ENCODE measurements around the gene SKAP2. TPM values are rescaled to one million over a fixed set of nuclear protein-coding genes. Genes with fewer than 3 reads are reported as not detected.

Gene SKAP2
- total and polyA plus RNA-seq, 2 experiments from 2014 or later, result 2.5 to 4.4 TPM

DNA sequence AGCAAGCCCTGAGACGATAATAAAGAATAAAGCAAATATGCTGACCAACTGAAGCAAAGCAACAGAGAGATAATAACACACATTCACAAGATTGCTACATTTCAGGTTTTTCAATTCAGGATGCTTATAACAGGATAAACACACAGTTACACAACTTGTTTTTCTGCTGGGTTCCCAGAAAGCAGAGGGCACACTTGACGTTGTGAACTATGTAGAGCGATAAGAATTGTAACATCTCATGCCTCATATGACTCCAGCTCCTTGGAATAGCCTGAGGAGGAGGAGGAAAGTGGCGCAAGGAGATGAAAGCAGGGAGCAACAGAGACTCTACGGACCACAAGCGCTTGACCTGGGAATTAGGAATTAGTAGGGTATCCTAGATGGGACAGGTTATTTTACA is 201.7 kb downstream of the SKAP2 start (continued):
- TF ChIP-seq, protein P1, sequence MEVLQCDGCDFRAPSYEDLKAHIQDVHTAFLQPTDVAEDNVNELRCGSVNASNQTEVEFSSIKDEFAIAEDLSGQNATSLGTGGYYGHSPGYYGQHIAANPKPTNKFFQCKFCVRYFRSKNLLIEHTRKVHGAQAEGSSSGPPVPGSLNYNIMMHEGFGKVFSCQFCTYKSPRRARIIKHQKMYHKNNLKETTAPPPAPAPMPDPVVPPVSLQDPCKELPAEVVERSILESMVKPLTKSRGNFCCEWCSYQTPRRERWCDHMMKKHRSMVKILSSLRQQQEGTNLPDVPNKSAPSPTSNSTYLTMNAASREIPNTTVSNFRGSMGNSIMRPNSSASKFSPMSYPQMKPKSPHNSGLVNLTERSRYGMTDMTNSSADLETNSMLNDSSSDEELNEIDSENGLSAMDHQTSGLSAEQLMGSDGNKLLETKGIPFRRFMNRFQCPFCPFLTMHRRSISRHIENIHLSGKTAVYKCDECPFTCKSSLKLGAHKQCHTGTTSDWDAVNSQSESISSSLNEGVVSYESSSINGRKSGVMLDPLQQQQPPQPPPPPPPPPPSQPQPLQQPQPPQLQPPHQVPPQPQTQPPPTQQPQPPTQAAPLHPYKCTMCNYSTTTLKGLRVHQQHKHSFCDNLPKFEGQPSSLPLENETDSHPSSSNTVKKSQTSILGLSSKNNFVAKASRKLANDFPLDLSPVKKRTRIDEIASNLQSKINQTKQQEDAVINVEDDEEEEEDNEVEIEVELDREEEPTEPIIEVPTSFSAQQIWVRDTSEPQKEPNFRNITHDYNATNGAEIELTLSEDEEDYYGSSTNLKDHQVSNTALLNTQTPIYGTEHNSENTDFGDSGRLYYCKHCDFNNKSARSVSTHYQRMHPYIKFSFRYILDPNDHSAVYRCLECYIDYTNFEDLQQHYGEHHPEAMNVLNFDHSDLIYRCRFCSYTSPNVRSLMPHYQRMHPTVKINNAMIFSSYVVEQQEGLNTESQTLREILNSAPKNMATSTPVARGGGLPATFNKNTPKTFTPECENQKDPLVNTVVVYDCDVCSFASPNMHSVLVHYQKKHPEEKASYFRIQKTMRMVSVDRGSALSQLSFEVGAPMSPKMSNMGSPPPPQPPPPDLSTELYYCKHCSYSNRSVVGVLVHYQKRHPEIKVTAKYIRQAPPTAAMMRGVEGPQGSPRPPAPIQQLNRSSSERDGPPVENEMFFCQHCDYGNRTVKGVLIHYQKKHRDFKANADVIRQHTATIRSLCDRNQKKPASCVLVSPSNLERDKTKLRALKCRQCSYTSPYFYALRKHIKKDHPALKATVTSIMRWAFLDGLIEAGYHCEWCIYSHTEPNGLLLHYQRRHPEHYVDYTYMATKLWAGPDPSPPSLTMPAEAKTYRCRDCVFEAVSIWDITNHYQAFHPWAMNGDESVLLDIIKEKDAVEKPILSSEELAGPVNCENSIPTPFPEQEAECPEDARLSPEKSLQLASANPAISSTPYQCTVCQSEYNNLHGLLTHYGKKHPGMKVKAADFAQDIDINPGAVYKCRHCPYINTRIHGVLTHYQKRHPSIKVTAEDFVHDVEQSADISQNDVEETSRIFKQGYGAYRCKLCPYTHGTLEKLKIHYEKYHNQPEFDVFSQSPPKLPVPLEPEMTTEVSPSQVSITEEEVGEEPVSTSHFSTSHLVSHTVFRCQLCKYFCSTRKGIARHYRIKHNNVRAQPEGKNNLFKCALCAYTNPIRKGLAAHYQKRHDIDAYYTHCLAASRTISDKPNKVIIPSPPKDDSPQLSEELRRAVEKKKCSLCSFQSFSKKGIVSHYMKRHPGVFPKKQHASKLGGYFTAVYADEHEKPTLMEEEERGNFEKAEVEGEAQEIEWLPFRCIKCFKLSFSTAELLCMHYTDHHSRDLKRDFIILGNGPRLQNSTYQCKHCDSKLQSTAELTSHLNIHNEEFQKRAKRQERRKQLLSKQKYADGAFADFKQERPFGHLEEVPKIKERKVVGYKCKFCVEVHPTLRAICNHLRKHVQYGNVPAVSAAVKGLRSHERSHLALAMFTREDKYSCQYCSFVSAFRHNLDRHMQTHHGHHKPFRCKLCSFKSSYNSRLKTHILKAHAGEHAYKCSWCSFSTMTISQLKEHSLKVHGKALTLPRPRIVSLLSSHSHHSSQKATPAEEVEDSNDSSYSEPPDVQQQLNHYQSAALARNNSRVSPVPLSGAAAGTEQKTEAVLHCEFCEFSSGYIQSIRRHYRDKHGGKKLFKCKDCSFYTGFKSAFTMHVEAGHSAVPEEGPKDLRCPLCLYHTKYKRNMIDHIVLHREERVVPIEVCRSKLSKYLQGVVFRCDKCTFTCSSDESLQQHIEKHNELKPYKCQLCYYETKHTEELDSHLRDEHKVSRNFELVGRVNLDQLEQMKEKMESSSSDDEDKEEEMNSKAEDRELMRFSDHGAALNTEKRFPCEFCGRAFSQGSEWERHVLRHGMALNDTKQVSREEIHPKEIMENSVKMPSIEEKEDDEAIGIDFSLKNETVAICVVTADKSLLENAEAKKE (CRISPR knock-in tag; IDR thresholded peaks at IDR 0.05), result no peak
- TF ChIP-seq POLR2AphosphoS5 (IDR thresholded peaks at IDR 0.05; ENCODE audit: low read depth), result no peak
- TF ChIP-seq EZH2 (IDR thresholded peaks at IDR 0.05; ENCODE audit: low read depth, unreplicated experiment), result no peak
- no peak for TF ChIP-seq NANOG (IDR thresholded peaks at IDR 0.05; ENCODE audit: borderline replicate concordance)
- TF ChIP-seq JUNB (IDR thresholded peaks at IDR 0.05; ENCODE audit: unreplicated experiment), result no peak
- no peak for TF ChIP-seq ZNF331 (CRISPR knock-in tag; IDR thresholded peaks at IDR 0.05; ENCODE audit: low read depth)
- TF ChIP-seq CREB1 (CRISPR knock-in tag; IDR thresholded peaks at IDR 0.05; ENCODE audit: low read depth), result no peak
- TF ChIP-seq ZNF114 (CRISPR knock-in tag; IDR thresholded peaks at IDR 0.05), result no peak
- TF ChIP-seq, protein P2, sequence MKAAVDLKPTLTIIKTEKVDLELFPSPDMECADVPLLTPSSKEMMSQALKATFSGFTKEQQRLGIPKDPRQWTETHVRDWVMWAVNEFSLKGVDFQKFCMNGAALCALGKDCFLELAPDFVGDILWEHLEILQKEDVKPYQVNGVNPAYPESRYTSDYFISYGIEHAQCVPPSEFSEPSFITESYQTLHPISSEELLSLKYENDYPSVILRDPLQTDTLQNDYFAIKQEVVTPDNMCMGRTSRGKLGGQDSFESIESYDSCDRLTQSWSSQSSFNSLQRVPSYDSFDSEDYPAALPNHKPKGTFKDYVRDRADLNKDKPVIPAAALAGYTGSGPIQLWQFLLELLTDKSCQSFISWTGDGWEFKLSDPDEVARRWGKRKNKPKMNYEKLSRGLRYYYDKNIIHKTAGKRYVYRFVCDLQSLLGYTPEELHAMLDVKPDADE (IDR thresholded peaks at IDR 0.05), result no peak
- TF ChIP-seq STAT1 (IDR thresholded peaks at IDR 0.05; ENCODE audit: unreplicated experiment), result no peak
- TF ChIP-seq, protein P3, sequence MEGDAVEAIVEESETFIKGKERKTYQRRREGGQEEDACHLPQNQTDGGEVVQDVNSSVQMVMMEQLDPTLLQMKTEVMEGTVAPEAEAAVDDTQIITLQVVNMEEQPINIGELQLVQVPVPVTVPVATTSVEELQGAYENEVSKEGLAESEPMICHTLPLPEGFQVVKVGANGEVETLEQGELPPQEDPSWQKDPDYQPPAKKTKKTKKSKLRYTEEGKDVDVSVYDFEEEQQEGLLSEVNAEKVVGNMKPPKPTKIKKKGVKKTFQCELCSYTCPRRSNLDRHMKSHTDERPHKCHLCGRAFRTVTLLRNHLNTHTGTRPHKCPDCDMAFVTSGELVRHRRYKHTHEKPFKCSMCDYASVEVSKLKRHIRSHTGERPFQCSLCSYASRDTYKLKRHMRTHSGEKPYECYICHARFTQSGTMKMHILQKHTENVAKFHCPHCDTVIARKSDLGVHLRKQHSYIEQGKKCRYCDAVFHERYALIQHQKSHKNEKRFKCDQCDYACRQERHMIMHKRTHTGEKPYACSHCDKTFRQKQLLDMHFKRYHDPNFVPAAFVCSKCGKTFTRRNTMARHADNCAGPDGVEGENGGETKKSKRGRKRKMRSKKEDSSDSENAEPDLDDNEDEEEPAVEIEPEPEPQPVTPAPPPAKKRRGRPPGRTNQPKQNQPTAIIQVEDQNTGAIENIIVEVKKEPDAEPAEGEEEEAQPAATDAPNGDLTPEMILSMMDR (conservative IDR thresholded peaks at IDR 0.05; ENCODE audit: low read depth in 2 of 2), result no peak

Data from GM23338 (cell line).